GM10266 (cell line): ENCODE data around the gene CDK5R2.

Experiments used
- DNase-seq: peaks from one replicate; pipeline ENCODE4 v3.0.0; 2012; ENCODE audit errors: extremely low spot score
- TF ChIP-seq, protein P1 (sequence below): IDR thresholded peaks from 2 replicates; pipeline ENCODE4 v1.5.1; 2012; ENCODE audit warnings: mild to moderate bottlenecking, low read depth; ENCODE audit not compliant: control insufficient read depth, insufficient read depth; ENCODE audit errors: missing control alignments

Gene CDK5R2

DNA sequence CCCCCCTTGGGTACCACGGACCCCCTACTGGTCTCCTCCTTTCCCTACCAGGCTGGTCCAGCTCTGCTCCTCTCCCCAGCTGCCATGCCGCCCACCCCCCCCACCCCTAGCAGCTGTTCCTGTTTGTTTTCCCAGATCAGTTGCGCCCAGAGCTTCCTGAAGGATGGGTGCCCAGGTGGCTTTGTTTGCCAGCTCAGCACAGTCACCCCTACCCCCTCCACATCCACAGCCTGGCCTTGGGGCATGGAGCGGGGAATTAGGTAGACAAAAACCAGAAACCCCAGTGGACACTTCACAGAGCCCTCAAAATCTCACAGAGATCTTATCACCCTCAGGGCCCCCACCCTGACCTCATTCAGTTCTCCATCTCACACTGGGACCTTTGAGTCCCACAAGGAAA lies 37.5 kb downstream of the CDK5R2 start:
- peak; percentile 38 for DNase-seq
- TF ChIP-seq, protein P1, sequence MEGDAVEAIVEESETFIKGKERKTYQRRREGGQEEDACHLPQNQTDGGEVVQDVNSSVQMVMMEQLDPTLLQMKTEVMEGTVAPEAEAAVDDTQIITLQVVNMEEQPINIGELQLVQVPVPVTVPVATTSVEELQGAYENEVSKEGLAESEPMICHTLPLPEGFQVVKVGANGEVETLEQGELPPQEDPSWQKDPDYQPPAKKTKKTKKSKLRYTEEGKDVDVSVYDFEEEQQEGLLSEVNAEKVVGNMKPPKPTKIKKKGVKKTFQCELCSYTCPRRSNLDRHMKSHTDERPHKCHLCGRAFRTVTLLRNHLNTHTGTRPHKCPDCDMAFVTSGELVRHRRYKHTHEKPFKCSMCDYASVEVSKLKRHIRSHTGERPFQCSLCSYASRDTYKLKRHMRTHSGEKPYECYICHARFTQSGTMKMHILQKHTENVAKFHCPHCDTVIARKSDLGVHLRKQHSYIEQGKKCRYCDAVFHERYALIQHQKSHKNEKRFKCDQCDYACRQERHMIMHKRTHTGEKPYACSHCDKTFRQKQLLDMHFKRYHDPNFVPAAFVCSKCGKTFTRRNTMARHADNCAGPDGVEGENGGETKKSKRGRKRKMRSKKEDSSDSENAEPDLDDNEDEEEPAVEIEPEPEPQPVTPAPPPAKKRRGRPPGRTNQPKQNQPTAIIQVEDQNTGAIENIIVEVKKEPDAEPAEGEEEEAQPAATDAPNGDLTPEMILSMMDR: no peak

DNA sequence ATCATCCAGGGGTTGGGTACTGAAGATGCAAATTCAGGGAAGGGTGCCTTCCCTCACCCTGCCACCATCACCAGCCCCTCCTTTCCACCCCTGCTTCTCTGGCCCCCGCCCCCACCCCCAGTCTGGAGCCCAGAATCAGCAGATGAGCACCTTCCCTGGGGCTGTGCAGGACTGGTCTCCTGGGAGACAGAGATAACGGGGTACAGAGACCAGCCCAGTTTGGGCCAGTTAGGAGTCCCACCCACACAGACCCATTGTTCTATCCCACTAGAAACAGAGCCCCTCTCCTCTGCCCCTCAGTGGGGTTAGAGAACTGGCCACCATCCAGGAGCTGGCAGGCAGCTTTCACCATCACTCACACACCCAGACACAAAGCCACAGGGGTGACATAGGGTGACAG lies 38.3 kb downstream of the CDK5R2 start:
- TF ChIP-seq, protein P1: no peak
- peak; percentile 33 for DNase-seq

DNA sequence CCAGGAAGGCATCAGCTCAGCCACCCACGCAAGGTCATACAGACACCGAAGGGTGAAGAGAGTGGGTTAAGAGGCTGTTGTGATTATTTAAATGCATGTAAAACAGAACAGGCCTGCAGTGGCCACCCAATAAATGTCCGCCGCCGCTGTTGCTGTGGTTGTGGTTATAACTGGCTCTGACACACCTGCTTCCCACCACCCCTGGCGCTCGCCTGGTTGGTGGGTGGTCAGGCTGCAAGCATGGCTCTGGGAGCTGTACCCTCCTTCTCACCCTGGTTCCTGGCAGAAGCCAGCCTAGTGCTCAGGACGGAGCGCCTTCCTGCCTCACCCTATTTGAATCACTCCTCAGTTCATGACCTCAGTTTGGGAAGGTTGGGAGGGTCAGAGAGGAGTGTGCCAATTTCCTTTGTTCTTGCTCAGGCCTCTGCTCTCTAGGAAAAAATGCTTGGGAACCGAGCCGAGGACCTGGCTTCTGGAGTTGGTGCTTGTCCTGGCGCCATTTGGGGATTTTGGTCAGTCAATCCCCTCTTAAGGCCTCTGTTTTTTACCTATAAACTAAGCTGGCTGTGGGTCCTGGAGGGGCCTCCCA lies 39.0 kb downstream of the CDK5R2 start:
- TF ChIP-seq, protein P1: no peak
- no peak for DNase-seq

DNA sequence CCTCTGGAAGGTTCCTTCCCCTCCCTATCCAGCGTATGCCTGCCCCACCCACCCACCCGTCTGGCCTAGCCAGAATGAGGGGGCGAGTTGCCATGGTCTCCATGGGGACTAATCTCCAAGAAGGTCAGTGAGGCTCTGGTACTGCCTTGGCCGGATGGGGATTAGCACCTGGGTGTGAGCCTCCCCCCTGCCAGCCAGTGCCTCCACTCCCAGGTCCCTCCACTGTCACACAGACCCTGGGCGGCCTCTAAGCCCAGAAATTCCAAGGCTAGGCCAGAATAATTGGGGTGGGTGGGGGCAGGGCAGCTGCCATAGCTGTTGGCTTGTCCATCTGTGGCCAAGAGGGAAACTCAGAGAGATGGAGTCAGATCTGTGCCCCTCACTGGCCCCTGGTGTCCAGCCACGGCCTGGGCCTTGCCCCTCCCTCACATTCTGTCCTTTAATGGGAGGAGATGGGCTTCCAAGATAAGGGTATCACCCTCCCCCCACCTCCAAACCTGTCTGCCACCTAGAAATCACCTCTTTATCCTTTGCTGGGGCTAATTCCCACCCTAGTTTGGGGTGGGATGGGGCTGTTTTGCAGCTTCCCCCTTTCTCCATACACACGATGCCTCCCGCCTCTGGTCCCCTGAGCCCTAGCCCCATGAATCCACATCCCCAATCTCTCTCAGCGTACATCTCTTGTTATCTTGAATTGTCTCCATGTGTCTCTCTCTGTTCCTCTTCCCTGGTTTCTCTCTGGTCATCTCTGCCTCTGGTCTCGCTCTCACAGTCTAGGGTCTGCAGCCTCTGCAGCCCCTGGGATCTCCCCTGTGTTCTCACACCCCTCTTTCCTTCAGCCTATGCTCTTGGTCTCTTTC lies 39.8 kb downstream of the CDK5R2 start:
- TF ChIP-seq, protein P1: no peak
- DNase-seq: peak; percentile 48

DNA sequence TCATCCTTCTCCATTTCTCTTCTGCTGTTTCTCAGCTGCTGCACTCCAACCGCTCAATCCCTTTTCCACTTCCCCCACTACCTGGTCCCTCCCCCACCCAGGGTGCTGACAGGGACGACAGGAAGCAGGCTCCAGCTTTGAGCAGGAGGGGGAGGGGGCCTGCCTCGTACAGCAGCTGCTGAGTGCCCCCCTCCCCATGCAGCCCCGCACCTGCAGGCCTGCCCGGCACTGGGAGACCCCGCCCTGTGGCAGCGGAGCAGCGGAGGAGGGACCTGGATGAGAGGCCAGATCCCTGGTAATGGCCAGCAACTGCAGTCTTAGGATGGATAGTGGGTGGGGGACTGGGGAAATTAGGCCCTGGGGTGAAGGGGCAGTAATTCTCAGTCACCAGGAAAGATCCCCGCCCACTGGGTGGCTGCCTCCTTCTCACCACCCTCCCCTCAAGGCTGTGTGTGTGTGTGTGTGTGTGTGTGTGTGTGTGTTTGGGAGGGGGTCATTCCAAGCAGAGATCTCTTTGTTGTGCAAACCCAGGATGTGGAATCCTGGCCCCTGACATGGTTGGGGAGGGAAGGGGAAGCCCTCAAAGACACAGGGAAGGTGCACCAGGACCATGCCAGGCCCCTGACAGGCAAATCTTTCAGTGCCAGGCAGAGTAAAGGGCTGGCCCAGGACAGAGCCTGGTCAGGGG lies 40.6 kb downstream of the CDK5R2 start:
- peak; percentile 21 for DNase-seq
- TF ChIP-seq, protein P1: no peak

DNA sequence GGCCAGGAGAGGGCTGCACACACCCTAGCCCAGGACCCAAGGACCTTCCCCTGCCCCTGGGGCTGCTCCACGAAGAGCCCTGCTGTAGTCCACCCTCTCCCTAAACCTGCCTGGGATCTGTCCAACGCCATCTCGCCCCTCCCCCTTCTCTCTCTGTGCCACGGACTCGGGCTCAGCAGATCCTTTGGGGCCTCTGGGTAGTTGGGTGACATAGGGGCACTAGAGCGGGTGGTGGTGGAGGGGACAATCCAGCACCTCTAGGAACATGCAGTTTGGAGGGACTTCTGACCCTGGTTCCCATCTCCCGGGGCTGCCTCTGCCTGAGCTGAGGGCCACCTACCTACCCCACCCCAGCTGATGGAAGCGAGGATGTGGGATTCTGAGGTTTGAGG lies 41.1 kb downstream of the CDK5R2 start:
- peak; percentile 43 for DNase-seq
- TF ChIP-seq, protein P1: no peak
